Sigmoid colon (tissue), 3 donors: Measurements from ENCODE around the gene COPS2.

ENCODE experiments used
- CTCF ChIP-seq, 4 experiments: fragments of 450-650 bp in 3 of 4; fragments of 200-600 bp in 1 of 4; IDR thresholded peaks; one replicate each; pipeline ENCODE4 v1.5.1; 2016 to 2019; ENCODE audit warnings: antibody characterized with exemption in 4 of 4, mild to moderate bottlenecking in 3 of 4, moderate library complexity in 2 of 4
- POLR2A ChIP-seq, 2 donors: fragments of 450-650 bp; IDR thresholded peaks; one replicate each; pipeline ENCODE4 v1.6.1; 2016; ENCODE audit warnings: antibody characterized with exemption in 2 of 2, mild to moderate bottlenecking in 2 of 2, moderate library complexity in 2 of 2

- no peak for TF ChIP-seq POLR2A (IDR thresholded peaks at IDR 0.05)
- no peak for TF ChIP-seq CTCF (IDR thresholded peaks at IDR 0.05)
Observed at GRCh38 chr15:49137861-49138260, 17.5 kb downstream of the COPS2 start.
